Ectodermal cell (in vitro differentiated cells): Measurements from ENCODE around the gene TXNDC9.
"Not testable (repeated sequence)": the region's sequence is repeated elsewhere in the genome, so short reads cannot be mapped to it uniquely, and the experiment has no call there.

Experiments
- H3K27ac ChIP-seq: 2 replicates; pipeline ENCODE4 v1.7.0; 2013; ENCODE audit warnings: mild to moderate bottlenecking, low read depth, low read length; ENCODE audit not compliant: insufficient read depth, poor library complexity, severe bottlenecking
- H3K27me3 ChIP-seq: 2 replicates; pipeline ENCODE4 v1.7.0; 2013; ENCODE audit warnings: mild to moderate bottlenecking, low read length; ENCODE audit not compliant: insufficient read depth, control insufficient read depth, poor library complexity, severe bottlenecking
- H3K36me3 ChIP-seq: one replicate; pipeline ENCODE4 v1.7.0; 2013; ENCODE audit warnings: low read length; ENCODE audit not compliant: control insufficient read depth, insufficient read depth
- H3K4me1 ChIP-seq: one replicate; pipeline ENCODE4 v1.7.0; 2013; ENCODE audit warnings: low read length; ENCODE audit not compliant: control insufficient read depth, insufficient read depth
- H3K4me3 ChIP-seq: 2 replicates; pipeline ENCODE4 v1.7.0; 2013; ENCODE audit warnings: low read depth, low read length, control low read depth; ENCODE audit not compliant: insufficient read depth
- H3K9me3 ChIP-seq: 2 replicates; pipeline ENCODE4 v1.7.0; 2013; ENCODE audit warnings: mild to moderate bottlenecking, low read length, moderate library complexity; ENCODE audit not compliant: control insufficient read depth
- WGBS, 2 experiments: methylation state at CpG; one replicate each; pipeline ENCODE4 v1.1.7; 2013; ENCODE audit warnings: missing lambda C conversion rate in 2 of 2; 5-methylcytosine and 5-hydroxymethylcytosine counted together

Gene TXNDC9

DNA sequence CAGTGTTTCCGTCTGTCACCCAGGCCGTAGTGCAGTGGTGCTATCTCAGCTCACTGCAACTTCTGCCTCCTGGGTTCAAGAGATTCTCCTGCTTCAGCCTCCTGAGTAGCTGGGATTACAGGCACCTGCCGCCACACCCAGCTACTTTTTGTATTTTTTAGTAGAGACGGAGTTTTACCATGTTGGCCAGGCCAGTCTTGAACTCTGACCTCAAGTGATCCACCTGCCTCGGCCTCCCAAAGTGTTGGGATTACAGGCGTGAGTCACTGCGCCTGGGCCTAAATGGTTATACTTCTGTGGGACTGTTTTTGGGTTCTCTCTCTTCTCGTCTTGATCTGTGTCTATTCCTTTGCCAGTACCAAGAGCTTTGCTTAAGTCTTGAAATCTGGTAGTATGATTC is 18.7 kb upstream of the TXNDC9 start:
- H3K27ac ChIP-seq, H3K27me3 ChIP-seq, H3K9me3 ChIP-seq, H3K36me3 ChIP-seq, H3K4me1 ChIP-seq, H3K4me3 ChIP-seq: not testable (repeated sequence)
- 88 to 94% methylated on average over 8 of the region's 8 CpGs for WGBS, 2 experiments

DNA sequence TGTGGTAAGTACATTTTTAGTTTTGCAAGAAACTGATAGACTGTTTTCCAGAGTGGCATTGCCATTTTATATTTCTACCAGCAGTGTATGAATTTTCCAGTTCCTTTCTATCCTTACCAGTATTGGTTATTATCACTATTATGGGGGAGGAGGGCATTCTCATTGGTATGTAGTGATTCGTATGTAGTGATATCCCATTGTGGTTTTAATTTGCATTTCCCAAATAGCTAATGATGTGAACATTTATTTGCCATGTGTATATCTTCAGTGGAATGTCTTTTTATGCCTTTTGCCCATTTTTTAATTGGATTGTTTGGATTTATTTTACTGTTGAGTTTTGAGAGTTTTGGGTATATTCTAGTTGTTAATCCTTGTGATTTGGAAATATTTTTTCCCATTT is 17.9 kb upstream of the TXNDC9 start:
- Histone ChIP-seq H3K27me3 (no peaks in the 10 kb centered on the region), H3K27ac (no peak overlapping the region), H3K9me3 (no peaks in the 10 kb centered on the region), H3K36me3 (no peaks in the 10 kb centered on the region), H3K4me1 (no peaks in the 10 kb centered on the region), H3K4me3 (no peak overlapping the region)
- 94 to 100% methylated on average over 1 of the region's 1 CpG for WGBS, 2 experiments

- H3K9me3 ChIP-seq, result no peaks in the 10 kb centered on the region
- no peak overlapping the region for H3K4me3 ChIP-seq
- H3K27me3 ChIP-seq, result no peaks in the 10 kb centered on the region
- H3K27ac ChIP-seq, result no peak overlapping the region
- no peaks in the 10 kb centered on the region for H3K4me1 ChIP-seq
- no peaks in the 10 kb centered on the region for H3K36me3 ChIP-seq
Observed at GRCh38 chr2:99350194-99350593, 14.1 kb upstream of the TXNDC9 start.

- Histone ChIP-seq H3K9me3 (no peaks in the 10 kb centered on the region), H3K36me3 (no peaks in the 10 kb centered on the region), H3K27me3 (no peaks in the 10 kb centered on the region), H3K4me1 (no peaks in the 10 kb centered on the region), H3K4me3 (no peak overlapping the region), H3K27ac (no peak overlapping the region)
- 93 to 100% methylated on average over 3 of the region's 3 CpGs for whole genome bisulfite sequencing, 2 experiments
Observed at GRCh38 chr2:99348173-99348572, 12.0 kb upstream of the TXNDC9 start.

GRCh38 chr2:99346218-99346617 is 10.1 kb upstream of the TXNDC9 start:
- H3K27me3 ChIP-seq, result no peaks in the 10 kb centered on the region
- H3K4me1 ChIP-seq, result no peaks in the 10 kb centered on the region
- no peaks in the 10 kb centered on the region for H3K9me3 ChIP-seq
- no peaks in the 10 kb centered on the region for H3K36me3 ChIP-seq
- no peak overlapping the region for H3K27ac ChIP-seq
- H3K4me3 ChIP-seq, result no peak overlapping the region

- H3K4me1 ChIP-seq, H3K27ac ChIP-seq, H3K9me3 ChIP-seq, H3K36me3 ChIP-seq, H3K27me3 ChIP-seq, H3K4me3 ChIP-seq: not testable (repeated sequence)
- 90 to 97% methylated on average over 7 of the region's 7 CpGs for WGBS, 2 experiments
Observed at GRCh38 chr2:99345446-99345845, 9.3 kb upstream of the TXNDC9 start.

GRCh38 chr2:99342536-99342935 is 6.4 kb upstream of the TXNDC9 start:
- H3K27ac ChIP-seq, result no peak overlapping the region
- 92 to 98% methylated on average over 2 of the region's 2 CpGs for WGBS, 2 experiments
- no peaks in the 10 kb centered on the region for H3K9me3 ChIP-seq
- no peaks in the 10 kb centered on the region for H3K36me3 ChIP-seq
- H3K4me1 ChIP-seq, result no peaks in the 10 kb centered on the region
- no peaks in the 10 kb centered on the region for H3K27me3 ChIP-seq
- no peak overlapping the region for H3K4me3 ChIP-seq

- H3K36me3 ChIP-seq, result no peaks in the 10 kb centered on the region
- no peak overlapping the region for H3K4me3 ChIP-seq
- WGBS, 2 experiments, result 89% methylated on average over 7 of the region's 8 CpGs
- no peaks in the 10 kb centered on the region for H3K4me1 ChIP-seq
- no peak overlapping the region for H3K27ac ChIP-seq
- H3K9me3 ChIP-seq, result no peaks in the 10 kb centered on the region
- no peaks in the 10 kb centered on the region for H3K27me3 ChIP-seq
Observed at GRCh38 chr2:99340669-99341236, 4.6 kb upstream of the TXNDC9 start.

DNA sequence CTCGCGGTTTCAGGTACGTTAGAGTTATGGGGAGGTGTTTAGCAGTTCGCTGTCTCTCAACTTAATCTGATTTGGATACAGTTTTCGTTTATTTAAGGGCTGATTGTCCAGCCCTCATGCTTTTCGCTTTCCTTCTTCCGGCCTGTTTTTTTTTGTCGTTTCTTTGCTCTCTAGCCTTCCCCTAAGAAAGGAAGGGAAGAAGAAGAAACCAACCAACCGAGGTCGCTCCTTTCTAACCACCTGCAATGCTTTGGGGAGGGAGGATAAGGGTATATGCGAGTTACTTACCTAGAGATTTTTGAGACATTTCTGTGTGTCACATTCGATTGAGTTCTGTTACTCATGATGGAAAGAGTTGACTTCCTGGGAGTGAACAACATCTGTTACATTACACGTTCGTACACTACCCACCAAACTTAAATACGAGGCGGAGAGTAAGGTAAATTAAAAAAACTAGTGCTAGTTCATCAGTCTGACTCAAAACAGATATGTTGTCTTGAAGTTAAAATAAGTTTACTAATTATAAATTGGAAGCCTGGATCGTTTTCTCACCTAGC is 2.0 kb upstream of the TXNDC9 start:
- 11 to 13% methylated on average over 13 to 17 of the region's 17 CpGs for WGBS, 2 experiments
- no peak overlapping the region for H3K27ac ChIP-seq
- H3K4me1 ChIP-seq, result peaks cover 6% of the 10 kb centered on the region
- no peaks in the 10 kb centered on the region for H3K27me3 ChIP-seq
- no peaks in the 10 kb centered on the region for H3K9me3 ChIP-seq
- H3K36me3 ChIP-seq, result peaks cover 2% of the 10 kb centered on the region
- H3K4me3 ChIP-seq, result peak overlapping the region; percentile 76

DNA sequence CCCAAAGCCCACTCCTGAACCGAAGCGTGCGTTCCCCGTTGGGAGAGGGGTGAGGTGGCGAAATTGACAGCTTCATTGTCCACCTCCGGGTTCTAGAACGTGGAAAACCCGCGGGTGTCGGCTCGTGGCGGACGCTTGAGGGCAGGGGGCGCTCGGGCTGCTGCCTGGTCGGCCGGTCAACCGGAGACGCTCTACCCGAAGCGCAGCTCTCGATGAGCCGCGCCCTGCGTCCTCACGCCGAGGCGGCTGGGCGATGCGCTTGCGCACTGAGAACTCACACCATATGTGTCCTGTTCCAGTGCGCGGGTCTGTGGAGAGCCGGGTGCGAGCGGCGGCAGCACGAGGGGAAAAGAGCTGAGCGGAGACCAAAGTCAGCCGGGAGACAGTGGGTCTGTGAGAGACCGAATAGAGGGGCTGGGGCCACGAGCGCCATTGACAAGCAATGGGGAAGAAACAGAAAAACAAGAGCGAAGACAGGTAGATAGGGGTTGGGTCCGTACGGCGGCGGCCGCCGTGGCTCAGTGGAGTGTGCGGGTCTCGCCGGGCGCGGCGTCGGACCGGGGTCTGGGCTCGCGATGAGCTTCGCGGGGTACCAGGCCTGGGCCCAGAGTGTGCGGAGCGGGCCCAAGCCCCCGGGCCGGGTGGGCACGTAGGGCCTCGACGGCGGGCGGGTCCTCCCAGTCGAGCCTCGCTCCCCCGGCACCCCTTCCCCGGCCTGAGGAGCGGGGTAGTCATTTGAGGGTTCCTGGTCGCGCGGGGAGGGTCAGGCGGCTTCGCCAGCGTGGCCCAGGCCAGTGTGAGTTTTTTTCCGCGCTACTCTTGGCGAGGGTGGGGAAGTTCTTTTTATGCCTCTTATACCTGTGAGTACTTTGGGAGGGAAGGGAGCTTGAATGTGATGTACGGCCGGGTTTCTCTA is 1.2 kb upstream of the TXNDC9 start, which contains the start of gene EIF5B:
Gene EIF5B, plus strand, starts transcription at position 277 of the 916 bp plus-strand sequence. Its CDS starts 166 bp downstream, at position 443.
- H3K36me3 ChIP-seq, result peaks cover 9% of the 10 kb centered on the region
- peak within 1 kb of the TSS; percentile 76 for H3K4me3 ChIP-seq
- peak within 1 kb of the TSS; percentile 82 for H3K27ac ChIP-seq
- 0% methylated on average over 87 of the region's 87 CpGs for WGBS, 2 experiments
- no peaks in the 10 kb centered on the region for H3K27me3 ChIP-seq
- H3K9me3 ChIP-seq, result no peaks in the 10 kb centered on the region
- H3K4me1 ChIP-seq, result peaks cover 6% of the 10 kb centered on the region
